ENCODE results near the gene ARL14EP. TPM values are rescaled to one million over a fixed set of nuclear protein-coding genes. Genes with fewer than 3 reads are reported as not detected.

The ARL14EP gene
- polyA plus RNA-seq, 1 donor (not counting 4 experiments of a cell fraction or from before 2014, with no cell fraction given): 32.6 TPM

GRCh38 chr11:30357872-30358271 is 35.0 kb downstream of the ARL14EP start:
- H3K4me2 ChIP-seq (ENCODE audit: control insufficient read depth, extremely low read depth, insufficient read depth, low read depth, low read length): no peak overlapping the region
- no peaks in the 10 kb centered on the region for H3K27me3 ChIP-seq (ENCODE audit: control insufficient read depth, extremely low read depth, insufficient read depth, low read length)

GRCh38 chr11:30358536-30358935 is 35.6 kb downstream of the ARL14EP start:
- no peak for FAIRE-seq
- no peak for DNase-seq (ENCODE audit: low read depth, low spot score)
- Histone ChIP-seq H3K9ac (ENCODE audit: control insufficient read depth, extremely low read depth, insufficient read depth, low read length) (no peak overlapping the region), H2AFZ (ENCODE audit: control insufficient read depth, low read length) (no peak overlapping the region), H3K36me3 (ENCODE audit: control insufficient read depth in 2 of 2, extremely low read depth in 1 of 2, insufficient read depth in 2 of 2, low read length in 2 of 2) (no peaks in the 10 kb centered on the region), H3K9me3 (ENCODE audit: control insufficient read depth, low read depth, low read length) (no peaks in the 10 kb centered on the region), H4K20me1 (ENCODE audit: control insufficient read depth, extremely low read depth, insufficient read depth, low read length) (no peaks in the 10 kb centered on the region), H3K27me3 (ENCODE audit: control insufficient read depth, extremely low read depth, insufficient read depth, low read length) (no peaks in the 10 kb centered on the region), H3K9me1 (ENCODE audit: control insufficient read depth, extremely low read depth, insufficient read depth, low read length) (no peaks in the 10 kb centered on the region), H3K27ac (ENCODE audit: control insufficient read depth, insufficient read depth, low read length) (no peak overlapping the region), H3K4me1 (ENCODE audit: control insufficient read depth, extremely low read depth, insufficient read depth, low read length) (peaks cover 16% of the 10 kb centered on the region), H3K79me2 (ENCODE audit: control insufficient read depth, insufficient read depth, low read length) (no peaks in the 10 kb centered on the region), H3K4me2 (ENCODE audit: control insufficient read depth, extremely low read depth, insufficient read depth, low read depth, low read length) (no peak overlapping the region), H3K4me3 (ENCODE audit: control insufficient read depth in 2 of 3, extremely low read depth in 1 of 3, insufficient read depth in 2 of 3, low read depth in 1 of 3, low read length in 3 of 3) (no peak overlapping the region)
- dilution Hi-C loops (cut with MboI; ENCODE audit: extremely low pct_ligation_motif_present, low sequenced_read_pairs): no loop called here
- TF ChIP-seq EZH2 (IDR thresholded peaks at IDR 0.05; ENCODE audit: low read length): no peak
- TF ChIP-seq, protein P1, sequence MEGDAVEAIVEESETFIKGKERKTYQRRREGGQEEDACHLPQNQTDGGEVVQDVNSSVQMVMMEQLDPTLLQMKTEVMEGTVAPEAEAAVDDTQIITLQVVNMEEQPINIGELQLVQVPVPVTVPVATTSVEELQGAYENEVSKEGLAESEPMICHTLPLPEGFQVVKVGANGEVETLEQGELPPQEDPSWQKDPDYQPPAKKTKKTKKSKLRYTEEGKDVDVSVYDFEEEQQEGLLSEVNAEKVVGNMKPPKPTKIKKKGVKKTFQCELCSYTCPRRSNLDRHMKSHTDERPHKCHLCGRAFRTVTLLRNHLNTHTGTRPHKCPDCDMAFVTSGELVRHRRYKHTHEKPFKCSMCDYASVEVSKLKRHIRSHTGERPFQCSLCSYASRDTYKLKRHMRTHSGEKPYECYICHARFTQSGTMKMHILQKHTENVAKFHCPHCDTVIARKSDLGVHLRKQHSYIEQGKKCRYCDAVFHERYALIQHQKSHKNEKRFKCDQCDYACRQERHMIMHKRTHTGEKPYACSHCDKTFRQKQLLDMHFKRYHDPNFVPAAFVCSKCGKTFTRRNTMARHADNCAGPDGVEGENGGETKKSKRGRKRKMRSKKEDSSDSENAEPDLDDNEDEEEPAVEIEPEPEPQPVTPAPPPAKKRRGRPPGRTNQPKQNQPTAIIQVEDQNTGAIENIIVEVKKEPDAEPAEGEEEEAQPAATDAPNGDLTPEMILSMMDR (optimal IDR thresholded peaks at IDR 0.05 in 1 of 3, IDR thresholded peaks at IDR 0.05 in 1 of 3, conservative IDR thresholded peaks at IDR 0.05 in 1 of 3; ENCODE audit: extremely low read depth in 1 of 3, insufficient read depth in 2 of 3, low read length in 3 of 3): no peak

More at GRCh38 chr11:30357872-30358271, 35.0 kb downstream of the ARL14EP start:
- H3K79me2 ChIP-seq (ENCODE audit: control insufficient read depth, insufficient read depth, low read length): no peaks in the 10 kb centered on the region
- H3K4me3 ChIP-seq (ENCODE audit: control insufficient read depth in 2 of 3, extremely low read depth in 1 of 3, insufficient read depth in 2 of 3, low read depth in 1 of 3, low read length in 3 of 3): no peak overlapping the region
- H3K36me3 ChIP-seq (ENCODE audit: control insufficient read depth in 2 of 2, extremely low read depth in 1 of 2, insufficient read depth in 2 of 2, low read length in 2 of 2): no peaks in the 10 kb centered on the region
- TF ChIP-seq EZH2 (IDR thresholded peaks at IDR 0.05; ENCODE audit: low read length): no peak
- TF ChIP-seq, protein P1 (optimal IDR thresholded peaks at IDR 0.05 in 1 of 3, IDR thresholded peaks at IDR 0.05 in 1 of 3, conservative IDR thresholded peaks at IDR 0.05 in 1 of 3; ENCODE audit: extremely low read depth in 1 of 3, insufficient read depth in 2 of 3, low read length in 3 of 3): no peak
- DNase-seq (ENCODE audit: low read depth, low spot score) (no peak), FAIRE-seq (no peak)
- H3K9me3 ChIP-seq (ENCODE audit: control insufficient read depth, low read depth, low read length): no peaks in the 10 kb centered on the region
- H3K9me1 ChIP-seq (ENCODE audit: control insufficient read depth, extremely low read depth, insufficient read depth, low read length): no peaks in the 10 kb centered on the region
- H3K27ac ChIP-seq (ENCODE audit: control insufficient read depth, insufficient read depth, low read length): no peak overlapping the region
- dilution Hi-C loops (cut with MboI; ENCODE audit: extremely low pct_ligation_motif_present, low sequenced_read_pairs): no loop called here
- no peak overlapping the region for H3K9ac ChIP-seq (ENCODE audit: control insufficient read depth, extremely low read depth, insufficient read depth, low read length)
- no peak overlapping the region for H2AFZ ChIP-seq (ENCODE audit: control insufficient read depth, low read length)
- no peaks in the 10 kb centered on the region for H4K20me1 ChIP-seq (ENCODE audit: control insufficient read depth, extremely low read depth, insufficient read depth, low read length)
- H3K4me1 ChIP-seq (ENCODE audit: control insufficient read depth, extremely low read depth, insufficient read depth, low read length): peaks cover 16% of the 10 kb centered on the region

Measured in keratinocyte (primary cell).